ENCODE measurements around the gene SHOC1.

DNA sequence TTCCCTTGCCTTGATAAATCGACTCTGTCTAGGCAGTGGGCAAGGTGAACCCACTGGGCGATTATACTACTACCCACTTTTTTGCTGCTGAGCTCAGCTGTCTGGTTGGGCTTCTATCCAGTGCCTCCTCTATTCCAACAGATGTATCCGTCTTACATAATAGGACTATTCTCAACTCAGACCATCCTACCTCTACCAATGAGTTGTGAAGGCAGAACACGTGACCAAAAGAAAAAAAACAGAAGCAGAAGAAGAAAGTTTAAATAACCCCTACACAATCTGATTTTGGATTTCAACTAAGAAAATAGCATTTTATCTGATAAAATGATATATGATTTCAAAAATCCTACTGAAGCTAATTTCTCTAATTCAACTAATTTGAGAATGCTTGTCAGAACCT is 16.2 kb upstream of the SHOC1 start:
- no peak for TF ChIP-seq BHLHE40 (IDR thresholded peaks at IDR 0.05; ENCODE audit: low read depth, low read length)
- no peak for TF ChIP-seq RAD21 (IDR thresholded peaks at IDR 0.05; ENCODE audit: low read length)
- TF ChIP-seq, protein P1, sequence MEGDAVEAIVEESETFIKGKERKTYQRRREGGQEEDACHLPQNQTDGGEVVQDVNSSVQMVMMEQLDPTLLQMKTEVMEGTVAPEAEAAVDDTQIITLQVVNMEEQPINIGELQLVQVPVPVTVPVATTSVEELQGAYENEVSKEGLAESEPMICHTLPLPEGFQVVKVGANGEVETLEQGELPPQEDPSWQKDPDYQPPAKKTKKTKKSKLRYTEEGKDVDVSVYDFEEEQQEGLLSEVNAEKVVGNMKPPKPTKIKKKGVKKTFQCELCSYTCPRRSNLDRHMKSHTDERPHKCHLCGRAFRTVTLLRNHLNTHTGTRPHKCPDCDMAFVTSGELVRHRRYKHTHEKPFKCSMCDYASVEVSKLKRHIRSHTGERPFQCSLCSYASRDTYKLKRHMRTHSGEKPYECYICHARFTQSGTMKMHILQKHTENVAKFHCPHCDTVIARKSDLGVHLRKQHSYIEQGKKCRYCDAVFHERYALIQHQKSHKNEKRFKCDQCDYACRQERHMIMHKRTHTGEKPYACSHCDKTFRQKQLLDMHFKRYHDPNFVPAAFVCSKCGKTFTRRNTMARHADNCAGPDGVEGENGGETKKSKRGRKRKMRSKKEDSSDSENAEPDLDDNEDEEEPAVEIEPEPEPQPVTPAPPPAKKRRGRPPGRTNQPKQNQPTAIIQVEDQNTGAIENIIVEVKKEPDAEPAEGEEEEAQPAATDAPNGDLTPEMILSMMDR (conservative IDR thresholded peaks at IDR 0.05; ENCODE audit: low read depth, low read length), result no peak
- TF ChIP-seq MXI1 (IDR thresholded peaks at IDR 0.05; ENCODE audit: borderline replicate concordance, low read depth, low read length), result no peak

Data from IMR-90 (cell line).